H54 (cell line): ENCODE measurements around the gene CCDC89.

ENCODE experiments used
- DNase-seq: peaks from one replicate; pipeline ENCODE4 v3.0.0; 2011; ENCODE audit warnings: low spot score, mixed read lengths; ENCODE audit not compliant: insufficient read length
- FAIRE-seq: peaks from 3 replicates; lab custom pipeline; 2011; peaks lifted over from hg19 to GRCh38; lab: Jason Lieb, UNC
- POLR2A ChIP-seq: IDR thresholded peaks from 2 replicates; pipeline ENCODE4 v1.6.1; 2011; ENCODE audit warnings: low read depth, mild to moderate bottlenecking, low read length

Gene CCDC89

DNA sequence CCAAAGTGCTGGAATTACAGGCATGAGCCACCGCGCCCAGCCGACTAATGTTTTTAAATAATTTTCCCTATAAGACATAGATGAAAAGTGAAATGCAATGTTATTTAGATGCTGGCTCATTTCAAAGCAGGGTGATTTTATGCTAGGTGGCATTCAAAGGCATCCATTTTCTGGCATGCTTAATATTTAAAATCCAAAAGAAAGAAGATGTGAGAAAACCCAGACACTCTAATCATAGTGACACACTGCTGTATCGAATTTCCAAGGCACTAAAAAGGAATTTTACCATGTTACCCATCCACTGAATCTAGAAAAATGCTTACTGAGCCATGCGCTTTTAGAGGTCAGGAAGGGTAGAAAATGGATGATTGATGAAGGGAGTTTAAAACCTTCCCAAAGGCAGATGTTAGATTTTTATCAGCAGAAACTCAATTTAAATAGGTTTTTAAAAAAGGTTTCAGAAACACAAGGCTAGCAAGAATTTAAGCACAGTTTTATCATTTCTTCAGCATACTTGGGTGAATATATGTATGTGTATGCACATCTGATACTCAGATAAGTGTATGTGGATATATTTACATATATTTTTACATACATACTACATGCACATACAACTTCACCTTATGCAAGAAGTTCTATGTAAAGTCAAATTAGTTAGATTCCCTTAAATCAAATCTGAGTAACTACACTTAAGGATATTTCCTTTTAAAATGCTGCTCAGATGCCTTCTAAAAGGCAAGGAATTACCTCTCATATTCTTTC lies 24.1 kb upstream of the CCDC89 start:
- FAIRE-seq: peak; percentile 41
- no peak for TF ChIP-seq POLR2A
- no peak for DNase-seq

DNA sequence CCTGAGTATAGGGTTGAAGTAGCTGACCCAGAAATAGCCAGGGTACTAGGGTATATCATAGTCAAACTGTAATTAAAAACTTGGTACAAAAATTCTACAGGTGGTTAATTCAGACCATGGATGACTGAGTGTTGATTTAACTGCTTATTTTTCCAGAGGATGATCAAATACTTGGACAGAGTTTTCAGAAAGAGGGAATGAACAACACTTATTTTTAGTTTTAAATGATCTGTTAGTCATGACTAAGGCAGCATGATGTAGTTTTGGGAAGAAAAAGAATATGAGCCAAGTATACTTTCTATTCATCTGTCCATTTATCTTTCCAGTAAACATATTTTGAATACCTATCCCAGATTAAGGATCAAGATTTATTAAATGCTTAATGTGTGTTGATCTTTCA lies 19.8 kb upstream of the CCDC89 start:
- DNase-seq (no peak), FAIRE-seq (peak; percentile 88)
- TF ChIP-seq POLR2A: no peak

DNA sequence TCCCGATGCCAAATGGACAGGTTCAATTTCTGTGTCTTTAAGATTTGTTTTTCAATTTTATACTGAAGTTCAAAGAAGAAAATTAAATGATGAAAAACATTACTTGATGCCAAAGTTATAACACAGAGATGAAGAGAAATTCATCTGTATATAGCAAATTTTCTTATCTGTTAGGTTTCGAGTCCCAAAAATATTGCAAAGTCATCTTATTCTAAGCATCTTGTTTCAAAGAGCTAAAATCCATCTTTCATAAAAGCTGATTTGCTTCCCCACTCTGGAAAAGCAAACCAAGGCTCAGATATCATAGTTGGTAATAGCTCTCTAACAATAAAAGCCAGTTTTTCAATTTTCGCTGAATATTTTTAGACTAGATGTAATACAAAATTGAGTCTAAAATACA lies 19.0 kb upstream of the CCDC89 start:
- TF ChIP-seq POLR2A: no peak
- peak; percentile 23 for FAIRE-seq

DNA sequence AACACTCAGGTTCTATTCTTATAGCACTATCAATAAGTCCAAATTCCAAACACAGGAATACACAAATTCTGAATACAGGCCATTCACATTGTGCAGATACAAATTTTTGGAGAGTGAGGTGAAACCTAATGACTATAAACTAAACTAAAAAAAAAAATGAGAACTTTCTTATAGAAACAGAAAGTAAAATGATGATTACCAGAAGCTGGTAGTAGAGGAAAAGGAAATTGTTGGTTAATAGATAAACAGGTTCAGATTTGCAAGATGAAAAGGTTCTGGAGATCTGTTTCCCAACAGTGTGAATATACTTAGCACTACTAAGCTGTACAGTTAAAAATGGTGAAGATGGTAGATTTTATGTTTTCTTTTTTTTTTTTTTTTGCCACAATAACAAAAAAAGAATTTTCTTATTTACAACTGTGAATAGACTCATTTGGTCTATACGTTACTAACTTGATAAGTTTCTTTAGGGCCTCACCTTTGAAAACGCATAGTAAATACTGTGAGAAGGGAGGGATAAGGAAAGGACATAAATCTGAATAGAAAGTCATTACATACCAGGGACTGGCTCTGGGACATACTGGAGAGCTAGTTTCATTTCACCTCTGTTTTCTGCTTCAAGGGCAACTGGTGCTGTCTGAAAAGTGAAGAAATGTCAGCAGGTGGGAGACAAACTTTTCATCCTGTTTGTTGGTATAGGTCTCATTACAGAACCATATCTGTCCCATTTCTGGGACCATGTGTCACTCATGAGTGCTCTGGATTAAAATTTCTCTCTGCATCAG lies 14.2 kb upstream of the CCDC89 start:
- DNase-seq (no peak), FAIRE-seq (peak; percentile 15)
- no peak for TF ChIP-seq POLR2A

More for the DNA sequence above, 19.0 kb upstream of the CCDC89 start:
- DNase-seq: no peak

DNA sequence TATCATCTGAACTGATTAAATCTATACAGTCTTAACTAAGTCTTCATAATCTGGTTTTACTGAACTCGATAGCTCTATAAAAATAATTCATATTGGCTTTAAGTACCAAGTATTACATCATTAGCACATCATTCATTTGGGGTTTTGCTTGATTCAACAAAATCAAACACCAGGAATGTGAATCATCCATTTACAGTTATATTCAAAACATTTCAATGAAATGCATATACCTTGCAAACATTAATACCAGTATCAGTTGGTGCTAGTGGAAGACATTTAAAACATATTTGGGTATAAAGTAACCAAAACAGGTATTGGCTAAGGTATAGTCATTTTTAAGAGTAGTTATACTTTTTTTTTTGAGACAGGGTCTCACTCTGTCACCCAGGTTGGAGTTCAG lies 12.2 kb upstream of the CCDC89 start:
- DNase-seq (no peak), FAIRE-seq (no peak)
- no peak for TF ChIP-seq POLR2A

GRCh38 chr11:85697747-85698146 lies 11.8 kb upstream of the CCDC89 start:
- TF ChIP-seq POLR2A: no peak
- no peak for FAIRE-seq
- DNase-seq: no peak

DNA sequence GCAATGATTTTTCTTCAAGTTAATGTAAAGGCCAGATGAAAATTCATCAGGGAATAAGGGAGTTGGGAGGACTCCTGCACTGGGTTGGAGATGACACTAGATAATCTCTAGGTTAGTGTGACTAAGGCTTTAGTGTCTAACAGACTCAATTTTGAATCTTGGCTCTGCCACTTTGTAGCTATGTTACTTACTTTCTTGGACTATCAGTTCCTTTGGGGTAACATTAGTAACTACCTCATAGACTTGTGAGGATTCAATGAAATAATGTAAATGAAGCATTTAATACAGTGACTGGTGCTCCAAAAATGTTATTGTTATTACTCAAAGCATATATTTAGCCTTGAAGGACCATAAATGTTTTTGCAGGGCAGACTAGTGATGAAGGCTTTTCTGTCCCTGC lies 9.6 kb upstream of the CCDC89 start:
- FAIRE-seq (no peak), DNase-seq (no peak)
- no peak for TF ChIP-seq POLR2A

- DNase-seq: no peak
- TF ChIP-seq POLR2A: no peak
- FAIRE-seq: peak; percentile 83
Measured at GRCh38 chr11:85694385-85694980, 8.5 kb upstream of the CCDC89 start.

DNA sequence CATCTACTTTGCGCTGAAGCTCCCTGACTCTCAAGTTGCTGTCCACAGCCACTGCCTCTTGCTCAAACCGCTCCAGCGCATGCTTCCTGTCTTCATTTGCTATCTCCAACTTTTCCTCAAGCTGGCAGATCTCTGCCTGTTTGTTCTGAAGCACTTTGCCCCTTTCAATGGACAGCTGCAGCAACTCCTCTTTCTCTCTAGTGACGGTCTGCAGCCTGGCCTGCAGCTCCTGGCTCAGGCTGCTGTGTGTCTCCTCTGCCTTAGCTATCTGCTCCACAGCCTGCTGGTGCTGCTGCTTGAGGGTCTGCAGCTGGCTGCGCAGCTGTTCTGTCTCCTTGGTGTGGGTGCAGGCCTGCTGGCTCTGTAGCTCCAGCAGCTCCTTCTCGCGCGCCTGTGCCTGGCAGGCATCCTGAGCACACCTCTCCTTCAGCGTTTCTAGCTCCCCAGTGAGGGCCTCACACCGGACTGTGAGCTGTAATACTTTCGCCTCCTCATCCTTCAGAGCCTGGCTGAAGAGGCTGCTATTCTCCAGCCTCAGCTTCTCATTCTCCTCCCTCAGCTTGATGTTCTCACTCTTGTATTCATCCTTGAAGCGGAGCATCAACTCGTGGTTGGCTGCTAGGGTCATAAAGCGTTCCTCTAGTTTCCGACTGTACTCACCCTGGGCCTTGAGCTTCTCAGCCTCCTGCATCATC lies 723 bp downstream of the CCDC89 start:
- DNase-seq (peak; percentile 23), FAIRE-seq (peak; percentile 33)
- TF ChIP-seq POLR2A: no peak

DNA sequence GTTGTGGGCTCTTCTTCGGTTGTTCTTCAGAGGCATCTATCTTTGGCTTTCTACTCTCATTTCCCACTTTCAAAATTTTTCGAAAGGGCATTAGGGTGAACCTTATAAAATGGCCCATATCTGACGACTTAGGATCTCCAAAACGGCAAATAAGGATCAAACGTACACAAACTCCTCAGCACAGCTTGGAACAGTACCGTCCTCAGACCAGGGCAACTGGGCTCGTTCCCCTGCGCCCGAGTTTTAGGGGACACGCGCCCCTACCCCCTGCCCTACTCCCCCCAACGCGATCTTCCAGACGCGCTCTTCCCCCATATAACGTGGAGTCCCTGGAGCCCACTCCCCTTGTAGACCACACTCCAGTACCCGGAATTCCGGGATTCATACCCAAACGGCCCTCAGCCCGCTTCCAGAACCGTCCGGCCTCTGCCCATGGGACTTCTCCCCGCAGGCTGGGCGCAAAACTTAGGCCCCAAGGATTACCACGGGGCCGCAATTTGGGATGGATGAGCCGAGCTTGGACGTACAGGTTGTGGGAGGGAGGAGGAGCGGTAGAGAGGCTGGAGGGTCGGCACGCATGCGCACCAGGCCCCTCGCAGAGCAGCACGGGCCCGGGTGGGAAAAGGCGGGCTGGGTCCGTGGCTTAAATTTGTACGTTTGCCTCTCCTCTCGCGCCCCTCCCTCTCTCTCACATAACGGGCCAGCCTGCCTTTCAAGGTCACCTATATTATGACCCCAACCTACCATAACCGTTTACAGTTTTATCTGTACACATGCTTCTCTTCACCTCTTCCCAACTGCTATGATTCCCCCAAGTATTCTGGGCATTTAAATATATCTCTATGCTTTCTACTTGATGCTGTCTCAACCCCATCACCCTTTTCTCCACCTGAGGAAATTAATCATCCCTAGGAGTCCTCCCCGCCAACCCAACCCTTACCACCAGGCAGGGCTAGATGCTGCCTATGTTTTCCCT lies 3.4 kb downstream of the CCDC89 start:
- no peak for FAIRE-seq
- TF ChIP-seq POLR2A: peak; percentile 34; the same call in 1 of the 2 replicates
- no peak for DNase-seq

DNA sequence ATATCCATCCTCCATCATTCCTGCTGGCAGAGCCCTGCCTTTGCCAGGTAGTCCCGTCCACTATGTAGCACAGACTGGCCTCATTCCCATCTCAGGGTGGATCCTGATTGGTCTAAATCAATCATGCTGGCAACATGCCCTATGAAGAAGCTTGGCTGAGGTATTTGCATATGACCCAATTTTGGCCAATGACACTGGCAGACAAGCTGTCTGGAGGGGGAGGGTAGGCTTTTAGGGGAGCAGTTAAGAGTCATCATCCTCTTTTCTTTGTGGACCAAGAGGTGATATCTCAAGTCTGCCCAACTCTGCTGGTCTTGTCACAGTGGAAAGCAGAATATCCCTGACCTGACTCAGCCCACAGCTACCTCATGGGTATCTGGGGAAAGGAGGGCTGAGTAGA lies 5.1 kb downstream of the CCDC89 start:
- no peak for TF ChIP-seq POLR2A
- DNase-seq (no peak), FAIRE-seq (peak; percentile 33)

DNA sequence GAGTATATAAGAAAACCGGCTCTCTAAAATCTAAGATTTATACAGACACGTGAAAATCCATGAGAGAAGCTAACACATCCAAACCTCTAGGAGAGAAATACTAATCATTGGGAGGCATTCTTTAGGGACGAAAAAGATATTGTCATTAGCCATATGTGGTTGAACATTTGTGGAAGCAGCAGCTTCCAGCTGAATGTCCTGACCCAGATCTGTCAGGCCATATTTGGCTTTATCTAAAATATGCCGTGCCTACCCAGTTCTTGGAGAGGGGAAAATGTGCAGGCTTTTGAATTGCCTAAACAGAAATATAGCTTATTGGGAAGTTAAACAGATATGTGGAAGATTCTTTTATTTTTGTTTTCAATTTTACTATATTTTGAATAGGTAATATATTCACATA lies 6.4 kb downstream of the CCDC89 start:
- DNase-seq: no peak
- TF ChIP-seq POLR2A: no peak
- FAIRE-seq: no peak

DNA sequence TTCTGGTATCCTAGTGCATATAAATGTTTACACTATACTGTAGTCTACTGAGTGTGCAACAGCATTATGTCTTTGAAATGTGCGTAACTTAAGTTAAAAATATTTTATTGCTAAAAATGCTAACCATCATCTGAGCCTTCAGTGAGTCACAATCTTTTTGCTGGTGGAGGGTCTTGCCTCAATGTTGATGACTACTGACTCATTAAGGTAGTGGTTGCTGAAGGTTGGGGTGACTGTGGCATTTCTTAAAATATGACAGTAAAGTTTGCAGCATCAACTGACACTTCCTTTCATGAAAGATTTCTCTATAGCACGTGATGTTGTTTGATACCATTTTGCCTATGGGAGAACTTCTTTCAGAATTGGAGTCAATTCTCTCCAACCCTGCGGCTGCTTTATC lies 12.6 kb downstream of the CCDC89 start:
- TF ChIP-seq POLR2A: no peak
- DNase-seq: no peak
- no peak for FAIRE-seq
